HG03196 (cell line): ENCODE data around the gene NTSR1.

ENCODE experiments used
- ATAC-seq: cut with Tn5 transposase; IDR thresholded peaks from one replicate; pipeline ENCODE4 v1.9.1; 2021; ENCODE audit not compliant: unreplicated experiment

Gene NTSR1

DNA sequence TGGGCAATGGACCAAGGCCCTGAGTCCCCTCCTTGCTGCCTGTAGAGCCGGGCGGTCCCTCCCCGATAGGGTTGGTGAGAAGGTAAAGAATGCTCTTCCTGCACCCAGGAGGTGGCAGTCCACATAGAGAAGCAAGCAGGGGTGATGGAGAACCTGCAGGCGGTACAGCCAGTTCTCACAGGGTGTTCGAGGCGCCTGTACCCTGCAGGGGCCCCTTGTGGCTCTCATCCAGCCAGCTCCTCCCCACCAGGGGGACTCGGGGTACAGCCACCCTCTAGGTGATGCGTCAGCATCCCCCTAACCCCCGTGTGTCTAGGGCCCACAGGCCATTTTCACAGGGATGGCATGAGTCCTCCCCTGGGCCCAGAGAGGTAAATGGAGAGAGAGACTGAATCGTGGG lies 103.1 kb downstream of the NTSR1 start:
- no peak for ATAC-seq
